GM21737 (cell line): ENCODE data around the gene TM7SF3.

Experiments
- ATAC-seq: cut with Tn5 transposase; IDR thresholded peaks from one replicate; pipeline ENCODE4 v1.9.1; 2021; ENCODE audit warnings: mild to moderate bottlenecking, moderate library complexity; ENCODE audit not compliant: unreplicated experiment

The TM7SF3 gene

GRCh38 chr12:26936559-26937442 is 77.4 kb downstream of the TM7SF3 start:
- ATAC-seq = no peak

- ATAC-seq = no peak
Measured at GRCh38 chr12:26935636-26936378, 78.4 kb downstream of the TM7SF3 start.

- ATAC-seq = no peak
Measured at GRCh38 chr12:26929590-26929989, 84.6 kb downstream of the TM7SF3 start.

GRCh38 chr12:26928661-26929060 is 85.5 kb downstream of the TM7SF3 start:
- ATAC-seq = no peak
